ENCODE data around the gene SNRPA.

GRCh38 chr19:40741527-40742390 is 9.2 kb upstream of the SNRPA start:
- TF ChIP-seq CTCF (optimal IDR thresholded peaks at IDR 0.05 in 1 of 3, IDR thresholded peaks at IDR 0.05 in 1 of 3, conservative IDR thresholded peaks at IDR 0.05 in 1 of 3; ENCODE audit: extremely low read depth in 1 of 3, insufficient read depth in 2 of 3, low read length in 3 of 3): no peak
- no peak for TF ChIP-seq EZH2 (IDR thresholded peaks at IDR 0.05; ENCODE audit: low read length)

All from keratinocyte (primary cell).